ENCODE measurements around the gene PDE6H. TPM values are rescaled to one million over a fixed set of nuclear protein-coding genes. Genes with fewer than 3 reads are reported as not detected.
A peak's percentile ranks its signal among the peaks of the same experiment; 100 is the strongest.

The PDE6H gene
- total RNA-seq, 1 experiment from 2014 or later: not detected

GRCh38 chr12:14959463-14959862, 13.4 kb upstream of the PDE6H start:
- Histone ChIP-seq H4K20me1 (ENCODE audit: low read length) (no peaks in the 10 kb centered on the region), H2AFZ (ENCODE audit: low read length) (no peak overlapping the region), H3K4me1 (ENCODE audit: insufficient read depth, low read length) (peaks cover 17% of the 10 kb centered on the region), H3K4me3 (ENCODE audit: low read length) (no peak overlapping the region), H3K36me3 (ENCODE audit: low read depth, low read length) (no peaks in the 10 kb centered on the region), H3K27me3 (ENCODE audit: low read length) (no peaks in the 10 kb centered on the region), H3K27ac (ENCODE audit: low read length) (no peak overlapping the region), H3K9me2 (replicated peaks; ENCODE audit: low read length) (no peaks in the 10 kb centered on the region), H3K9ac (ENCODE audit: low read length) (no peak overlapping the region), H3K9me3 (ENCODE audit: low read length) (no peaks in the 10 kb centered on the region), H3K4me2 (ENCODE audit: low read length) (no peak overlapping the region), H3F3A (ENCODE audit: low read length, unreplicated experiment) (no peaks in the 10 kb centered on the region), H3K79me2 (ENCODE audit: low read length) (no peaks in the 10 kb centered on the region)
- ChIA-PET CTCF (no interaction called here), POLR2A (ENCODE audit: unreplicated experiment) (no interaction called here)
- TF ChIP-seq EZH2 (IDR thresholded peaks at IDR 0.05; ENCODE audit: low read length, unreplicated experiment) (no peak), EZH2phosphoT487 (IDR thresholded peaks at IDR 0.05; ENCODE audit: borderline replicate concordance, low read length) (no peak), CTCF (conservative IDR thresholded peaks at IDR 0.05; ENCODE audit: low read depth, low read length) (no peak)
- DNase-seq (no peak), ATAC-seq (no peak)
- intact Hi-C loops (cut with micrococcal nuclease): no loop called here
- BruUV-seq (replicated peaks): no TSS peak

- intact Hi-C loops (cut with micrococcal nuclease): loop anchor here (2.0 kb wide), 1 partner anchor 29 kb away; no protein-coding TSS in a partner anchor
- Histone ChIP-seq H3K9me2 (replicated peaks; ENCODE audit: low read length) (no peaks in the 10 kb centered on the region), H3K36me3 (ENCODE audit: low read depth, low read length) (no peaks in the 10 kb centered on the region), H3K79me2 (ENCODE audit: low read length) (no peaks in the 10 kb centered on the region), H3K4me3 (ENCODE audit: low read length) (no peak overlapping the region), H3K4me1 (ENCODE audit: insufficient read depth, low read length) (peaks cover 17% of the 10 kb centered on the region), H3K4me2 (ENCODE audit: low read length) (no peak overlapping the region), H3K9ac (ENCODE audit: low read length) (no peak overlapping the region), H3K27ac (ENCODE audit: low read length) (peak overlapping the region; percentile 87), H3F3A (ENCODE audit: low read length, unreplicated experiment) (no peaks in the 10 kb centered on the region), H2AFZ (ENCODE audit: low read length) (no peak overlapping the region), H3K9me3 (ENCODE audit: low read length) (no peaks in the 10 kb centered on the region), H4K20me1 (ENCODE audit: low read length) (no peaks in the 10 kb centered on the region), H3K27me3 (ENCODE audit: low read length) (no peaks in the 10 kb centered on the region)
- ATAC-seq (no peak), DNase-seq (no peak)
- ChIA-PET CTCF (no interaction called here), POLR2A (ENCODE audit: unreplicated experiment) (no interaction called here)
- BruUV-seq (replicated peaks): no TSS peak
- TF ChIP-seq CTCF (conservative IDR thresholded peaks at IDR 0.05; ENCODE audit: low read depth, low read length) (no peak), EZH2phosphoT487 (IDR thresholded peaks at IDR 0.05; ENCODE audit: borderline replicate concordance, low read length) (no peak), EZH2 (IDR thresholded peaks at IDR 0.05; ENCODE audit: low read length, unreplicated experiment) (no peak)
These were observed 12.8 kb upstream of the PDE6H start for GRCh38 chr12:14959916-14960496.

Measured in PC-3 (cell line).